Breast epithelium (tissue), 3 donors: ENCODE data around the gene AXL.

Experiments
- POLR2A ChIP-seq: fragments of 450-650 bp; IDR thresholded peaks from one replicate; pipeline ENCODE4 v1.6.1; 2016; ENCODE audit warnings: antibody characterized with exemption, mild to moderate bottlenecking, moderate library complexity
- TF ChIP-seq, protein P1 (sequence below), 3 donors: fragments of 450-650 bp; IDR thresholded peaks; one replicate each; pipeline ENCODE4 v1.5.1; 2016 to 2017; ENCODE audit warnings: antibody characterized with exemption in 3 of 3, mild to moderate bottlenecking in 3 of 3, moderate library complexity in 3 of 3

DNA sequence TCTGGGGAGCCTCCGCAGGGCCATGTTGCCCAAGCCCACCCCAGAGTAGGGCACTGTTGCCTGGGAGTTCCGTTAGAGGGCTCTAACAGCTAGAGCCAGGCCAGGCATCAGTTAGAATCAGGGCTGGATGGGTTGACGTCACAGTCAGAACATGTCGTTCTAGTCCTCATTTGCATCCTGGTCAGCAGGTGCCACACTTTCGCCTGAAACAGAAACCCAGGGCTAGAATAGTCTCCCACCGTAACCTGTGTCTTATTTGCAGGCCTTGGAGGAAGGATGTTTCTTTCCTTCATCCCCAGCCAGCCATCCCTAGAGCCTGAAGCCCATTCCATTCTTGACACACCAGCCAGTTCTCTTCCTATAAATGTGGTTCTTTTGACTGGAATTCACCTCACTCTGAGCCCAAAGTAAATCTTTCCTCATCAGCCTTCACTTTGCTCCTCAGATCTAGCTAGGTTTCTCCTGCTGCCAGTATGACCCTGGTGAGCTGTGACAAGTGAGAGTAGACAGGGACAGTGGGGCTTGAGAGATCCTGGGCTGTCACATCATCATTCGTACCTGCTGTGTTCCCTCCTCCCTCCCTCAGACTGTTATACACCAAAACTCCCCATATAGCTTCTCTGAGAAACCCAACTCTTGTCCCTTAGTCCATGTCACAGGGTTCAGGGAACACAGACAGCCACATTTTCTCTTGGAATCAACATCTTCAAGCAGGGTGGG lies 78.8 kb downstream of the AXL start:
- no peak for TF ChIP-seq POLR2A
- TF ChIP-seq, protein P1, sequence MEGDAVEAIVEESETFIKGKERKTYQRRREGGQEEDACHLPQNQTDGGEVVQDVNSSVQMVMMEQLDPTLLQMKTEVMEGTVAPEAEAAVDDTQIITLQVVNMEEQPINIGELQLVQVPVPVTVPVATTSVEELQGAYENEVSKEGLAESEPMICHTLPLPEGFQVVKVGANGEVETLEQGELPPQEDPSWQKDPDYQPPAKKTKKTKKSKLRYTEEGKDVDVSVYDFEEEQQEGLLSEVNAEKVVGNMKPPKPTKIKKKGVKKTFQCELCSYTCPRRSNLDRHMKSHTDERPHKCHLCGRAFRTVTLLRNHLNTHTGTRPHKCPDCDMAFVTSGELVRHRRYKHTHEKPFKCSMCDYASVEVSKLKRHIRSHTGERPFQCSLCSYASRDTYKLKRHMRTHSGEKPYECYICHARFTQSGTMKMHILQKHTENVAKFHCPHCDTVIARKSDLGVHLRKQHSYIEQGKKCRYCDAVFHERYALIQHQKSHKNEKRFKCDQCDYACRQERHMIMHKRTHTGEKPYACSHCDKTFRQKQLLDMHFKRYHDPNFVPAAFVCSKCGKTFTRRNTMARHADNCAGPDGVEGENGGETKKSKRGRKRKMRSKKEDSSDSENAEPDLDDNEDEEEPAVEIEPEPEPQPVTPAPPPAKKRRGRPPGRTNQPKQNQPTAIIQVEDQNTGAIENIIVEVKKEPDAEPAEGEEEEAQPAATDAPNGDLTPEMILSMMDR (IDR thresholded peaks at IDR 0.05): no peak
